GM12878 (cell line): ENCODE data around the gene LAMP5. TPM values are rescaled to one million over a fixed set of nuclear protein-coding genes. Genes with fewer than 3 reads are reported as not detected.

Experiments used
- SIN3A ChIP-seq: IDR thresholded peaks from 2 replicates; pipeline ENCODE4 v1.6.1; 2012; ENCODE audit warnings: low read depth, low read length, improper control_type of control experiment
- TAF1 ChIP-seq: IDR thresholded peaks from 2 replicates; pipeline ENCODE4 v1.6.1; 2011; ENCODE audit warnings: mild to moderate bottlenecking, low read depth, low read length, borderline replicate concordance
- USF1 ChIP-seq: IDR thresholded peaks from 2 replicates; pipeline ENCODE4 v1.6.1; 2011; ENCODE audit warnings: borderline replicate concordance, low read depth, mild to moderate bottlenecking, moderate library complexity, mixed read lengths, low read length; ENCODE audit not compliant: insufficient read depth; ENCODE audit errors: extremely low read length
- polyA plus RNA-seq, 11 experiments: library from polyadenylated mRNA; depleted of rRNA in 4 of 11; unstranded in 6 of 11; stranded (reverse) in 5 of 11; fragments of >200 nt; fragmentation: Nextera tagmentation in 4 of 11; fragmentation: Illumina TruSeq in 1 of 11; extraction: Ambion mirVana in 4 of 11; extraction: Trizol in 1 of 11; gene quantifications; 1 replicate in 1 of 11; 2 replicates in 10 of 11; pipeline versions ENCODE4 v1.2.1 to v1.2.3, GENCODE V29; 2011 to 2016; ENCODE audit warnings: inconsistent platforms in 2 of 11, missing spikeins in 2 of 11, low read depth in 1 of 11
- total RNA-seq, 4 experiments: library from RNA; depleted of rRNA in 3 of 4; stranded (reverse); fragments of >200 nt in 3 of 4; fragmentation: Illumina TruSeq in 1 of 4; extraction: Trizol in 1 of 4; gene quantifications; 2 replicates each; pipeline versions ENCODE4 v1.2.1 to v1.2.3, GENCODE V29; 2013 to 2021
- TF ChIP-seq, protein P1 (sequence below): fragments of 450-650 bp; IDR thresholded peaks from 2 replicates; pipeline ENCODE4 v1.6.1; 2018; ENCODE audit warnings: borderline replicate concordance, mild to moderate bottlenecking; ENCODE audit not compliant: partially characterized antibody
- TF ChIP-seq, protein P2 (sequence below): IDR thresholded peaks from 2 replicates; pipeline ENCODE4 v1.6.1; 2011; ENCODE audit warnings: low read depth, mild to moderate bottlenecking, low read length, moderate library complexity, borderline replicate concordance; ENCODE audit errors: extremely low read depth

LAMP5 gene
- total and polyA plus RNA-seq, 10 of the 15 experiments (the other 5 are each of a cell fraction or from before 2014, with no cell fraction given) = 0.10 to 0.56 (median 0.49) TPM; not detected in 1

GRCh38 chr20:9516234-9516871 is 2.0 kb downstream of the LAMP5 start (continued):
- TF ChIP-seq, protein P1, sequence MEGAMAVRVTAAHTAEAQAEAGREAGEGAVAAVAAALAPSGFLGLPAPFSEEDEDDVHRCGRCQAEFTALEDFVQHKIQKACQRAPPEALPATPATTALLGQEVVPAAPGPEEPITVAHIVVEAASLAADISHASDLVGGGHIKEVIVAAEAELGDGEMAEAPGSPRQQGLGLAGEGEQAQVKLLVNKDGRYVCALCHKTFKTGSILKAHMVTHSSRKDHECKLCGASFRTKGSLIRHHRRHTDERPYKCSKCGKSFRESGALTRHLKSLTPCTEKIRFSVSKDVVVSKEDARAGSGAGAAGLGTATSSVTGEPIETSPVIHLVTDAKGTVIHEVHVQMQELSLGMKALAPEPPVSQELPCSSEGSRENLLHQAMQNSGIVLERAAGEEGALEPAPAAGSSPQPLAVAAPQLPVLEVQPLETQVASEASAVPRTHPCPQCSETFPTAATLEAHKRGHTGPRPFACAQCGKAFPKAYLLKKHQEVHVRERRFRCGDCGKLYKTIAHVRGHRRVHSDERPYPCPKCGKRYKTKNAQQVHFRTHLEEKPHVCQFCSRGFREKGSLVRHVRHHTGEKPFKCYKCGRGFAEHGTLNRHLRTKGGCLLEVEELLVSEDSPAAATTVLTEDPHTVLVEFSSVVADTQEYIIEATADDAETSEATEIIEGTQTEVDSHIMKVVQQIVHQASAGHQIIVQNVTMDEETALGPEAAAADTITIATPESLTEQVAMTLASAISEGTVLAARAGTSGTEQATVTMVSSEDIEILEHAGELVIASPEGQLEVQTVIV = no peak
- no peak for TF ChIP-seq USF1
- TF ChIP-seq, protein P2, sequence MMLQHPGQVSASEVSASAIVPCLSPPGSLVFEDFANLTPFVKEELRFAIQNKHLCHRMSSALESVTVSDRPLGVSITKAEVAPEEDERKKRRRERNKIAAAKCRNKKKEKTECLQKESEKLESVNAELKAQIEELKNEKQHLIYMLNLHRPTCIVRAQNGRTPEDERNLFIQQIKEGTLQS = no peak
- TF ChIP-seq SIN3A = no peak
- TF ChIP-seq TAF1 = no peak
